Activated CD8-positive, alpha-beta memory T cell treated with anti-CD3 and anti-CD28 coated beads for 1 hour (primary cell): ENCODE data around the gene SLC35A3.
"Not testable (repeated sequence)": the region's sequence is repeated elsewhere in the genome, so short reads cannot be mapped to it uniquely, and the experiment has no call there.

Experiments used
- DNase-seq, 2 donors: peaks; one replicate each; pipeline ENCODE4 v3.0.0-alpha.2; 2020; ENCODE audit warnings: low read depth in 1 of 2; ENCODE audit errors: extremely low read depth in 1 of 2

Gene SLC35A3

DNA sequence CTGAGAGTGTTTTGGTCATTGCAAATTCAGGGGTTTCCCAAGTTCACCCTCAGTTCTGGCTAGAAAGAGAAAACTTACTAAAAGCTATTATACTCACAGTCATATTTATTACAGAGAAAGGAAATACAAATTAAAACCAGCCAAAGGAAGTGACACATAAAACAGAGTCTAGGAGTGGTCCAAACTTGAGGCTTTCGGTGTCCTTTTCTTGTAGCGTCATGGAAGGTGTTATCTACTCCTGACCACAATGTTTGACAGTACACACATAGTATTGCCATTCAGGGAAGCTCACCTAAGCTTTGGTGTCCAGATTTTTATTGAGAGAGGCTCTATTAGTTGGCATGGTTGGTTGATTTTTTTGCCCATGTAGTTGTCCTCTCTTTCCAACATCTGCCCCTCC is 59.0 kb downstream of the SLC35A3 start:
- no peak for DNase-seq

GRCh38 chr1:100034470-100034869 is 64.7 kb downstream of the SLC35A3 start:
- DNase-seq, result no peak

DNA sequence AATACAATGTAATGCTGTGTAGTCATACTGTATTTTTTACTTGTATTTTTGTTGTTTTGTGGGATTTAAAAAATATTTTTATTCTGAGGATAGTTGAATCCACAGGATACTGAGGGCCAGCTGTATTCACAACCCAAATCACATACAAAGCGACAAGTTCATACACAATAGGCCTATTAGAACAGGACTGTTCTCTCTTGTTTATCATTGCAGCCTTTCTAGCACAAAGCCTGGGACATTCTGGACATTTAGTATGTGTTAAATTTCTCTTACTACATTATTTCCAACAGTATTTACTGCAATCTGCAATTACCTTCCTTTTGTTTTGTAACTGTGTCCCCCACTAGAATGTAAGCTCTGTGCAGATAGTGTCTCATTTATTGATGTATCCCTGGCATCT is 65.4 kb downstream of the SLC35A3 start:
- DNase-seq, result no peak

DNA sequence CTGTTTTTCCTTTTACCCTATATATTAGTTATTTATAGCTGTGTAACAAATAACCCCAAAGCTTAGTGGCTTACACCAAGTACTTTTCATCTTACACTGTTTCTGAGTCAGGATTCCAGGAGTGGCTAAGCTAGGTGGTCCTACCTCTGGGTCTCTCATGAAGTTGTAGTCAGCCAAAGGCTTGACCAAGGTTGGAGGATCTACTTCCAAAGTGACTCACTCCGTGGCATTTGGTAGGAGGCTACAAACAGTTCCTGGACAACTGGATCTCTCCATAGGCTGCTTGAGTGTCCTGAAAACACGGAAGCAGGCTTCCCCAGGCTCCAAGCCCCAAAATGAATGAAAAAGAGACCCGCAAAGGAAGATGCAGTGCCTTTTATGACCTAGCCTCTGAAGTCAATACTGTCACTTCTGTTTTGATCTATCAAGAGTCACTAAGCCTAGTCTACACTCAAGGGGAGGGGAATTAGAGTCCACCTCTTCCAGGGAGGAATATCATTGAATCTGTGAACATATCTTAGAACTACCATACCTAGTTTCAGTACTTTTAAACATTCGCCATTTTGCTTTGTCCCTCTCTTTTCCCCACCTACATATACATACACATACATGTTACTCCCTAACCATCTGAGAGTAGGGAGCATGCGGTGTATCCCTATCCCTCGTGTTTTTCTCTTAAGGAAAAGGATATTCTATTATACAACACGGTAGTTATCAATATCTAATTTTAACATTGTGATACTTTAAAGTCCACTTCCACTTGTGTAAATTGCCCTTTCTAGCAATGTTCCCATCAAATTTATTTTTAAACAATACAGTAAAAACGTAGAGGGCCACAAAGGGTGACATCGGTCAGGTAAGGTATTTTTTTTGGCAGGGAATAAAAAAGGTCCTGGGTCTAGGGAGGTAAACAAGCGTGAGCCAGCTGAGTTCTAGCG is 67.2 kb downstream of the SLC35A3 start:
- DNase-seq, result no peak

GRCh38 chr1:100037656-100037926 is 67.8 kb downstream of the SLC35A3 start:
- no peak for DNase-seq

DNA sequence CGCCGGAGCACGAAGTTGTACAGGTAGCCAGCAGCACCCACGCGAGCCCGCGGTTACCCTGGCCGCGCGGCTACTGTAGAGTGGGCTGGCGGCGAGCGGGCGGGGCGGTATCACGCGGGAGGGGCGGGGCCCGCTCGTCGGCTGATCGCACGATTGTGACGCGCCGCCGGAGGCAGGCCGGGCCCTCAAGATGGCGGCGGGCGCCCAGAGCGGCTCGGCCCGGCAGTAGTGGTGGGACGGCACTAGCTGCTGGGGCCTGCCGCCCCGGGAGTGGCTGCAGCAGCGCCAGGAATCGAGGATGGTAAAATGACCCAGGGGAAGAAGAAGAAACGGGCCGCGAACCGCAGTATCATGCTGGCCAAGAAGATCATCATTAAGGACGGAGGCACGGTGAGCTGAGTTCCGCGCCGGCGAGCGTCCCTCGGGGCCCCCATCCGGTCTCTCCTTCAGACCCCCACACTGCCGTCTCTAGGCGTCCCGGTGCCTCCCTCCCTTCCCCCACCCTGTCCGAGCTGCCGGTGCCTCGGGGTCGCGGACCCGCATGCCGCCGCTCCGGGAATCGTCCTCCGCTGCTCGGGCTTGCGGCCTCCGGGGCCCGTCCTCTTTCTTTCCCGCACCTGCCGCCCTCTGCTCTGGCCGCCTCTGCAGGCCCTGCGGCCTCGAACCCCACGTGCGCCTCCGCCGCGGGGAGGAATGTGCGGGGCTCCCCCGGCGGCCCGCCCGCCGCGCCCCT is 68.3 kb downstream of the SLC35A3 start:
- DNase-seq, result peak; percentile 55 to 85

GRCh38 chr1:100038660-100039287 is 69.0 kb downstream of the SLC35A3 start:
- peak; percentile 43 to 57 for DNase-seq

- no peak for DNase-seq
Observed at GRCh38 chr1:100039591-100039990, 69.8 kb downstream of the SLC35A3 start.

DNA sequence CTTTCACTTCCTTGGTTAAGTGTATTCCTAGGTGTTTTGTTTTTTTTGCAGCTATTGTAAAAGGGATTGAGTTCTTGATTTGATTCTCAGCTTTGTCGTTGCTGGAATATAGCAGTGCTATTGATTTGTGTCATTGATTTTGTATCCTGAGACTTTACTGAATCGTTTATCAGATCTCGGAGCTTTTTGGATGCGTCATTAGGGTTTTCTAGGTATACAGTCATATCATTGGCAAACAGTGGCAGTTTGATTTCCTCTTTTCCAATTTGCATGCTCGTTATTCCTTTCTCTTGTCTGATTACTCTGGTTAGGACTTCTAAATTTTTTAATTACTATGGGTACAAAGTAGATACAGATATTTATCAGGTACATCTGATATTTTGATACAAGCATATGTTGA is 75.4 kb downstream of the SLC35A3 start:
- DNase-seq, result no peak

- not testable (repeated sequence) for DNase-seq
Observed at GRCh38 chr1:100047235-100047708, 77.5 kb downstream of the SLC35A3 start.

- DNase-seq, result no peak
Observed at GRCh38 chr1:100050139-100050538, 80.3 kb downstream of the SLC35A3 start.

DNA sequence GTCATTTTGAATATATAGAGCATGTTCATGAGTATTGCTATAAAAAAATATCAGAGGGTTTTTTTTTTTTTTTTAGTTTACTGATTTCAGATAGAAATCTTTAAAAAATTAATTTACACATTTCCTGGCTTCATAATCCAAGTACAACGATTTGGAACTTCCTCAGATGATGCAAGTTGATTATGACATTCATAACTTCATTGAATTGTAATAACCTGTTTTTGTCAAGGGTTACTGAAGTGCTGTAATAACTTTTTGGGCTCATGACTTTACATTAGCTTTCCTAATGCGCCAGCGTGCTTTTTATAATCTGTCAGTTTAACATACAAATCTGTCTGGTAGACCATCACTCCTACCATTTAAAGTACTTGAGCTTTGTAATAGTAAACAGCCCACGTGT is 81.6 kb downstream of the SLC35A3 start:
- no peak for DNase-seq

DNA sequence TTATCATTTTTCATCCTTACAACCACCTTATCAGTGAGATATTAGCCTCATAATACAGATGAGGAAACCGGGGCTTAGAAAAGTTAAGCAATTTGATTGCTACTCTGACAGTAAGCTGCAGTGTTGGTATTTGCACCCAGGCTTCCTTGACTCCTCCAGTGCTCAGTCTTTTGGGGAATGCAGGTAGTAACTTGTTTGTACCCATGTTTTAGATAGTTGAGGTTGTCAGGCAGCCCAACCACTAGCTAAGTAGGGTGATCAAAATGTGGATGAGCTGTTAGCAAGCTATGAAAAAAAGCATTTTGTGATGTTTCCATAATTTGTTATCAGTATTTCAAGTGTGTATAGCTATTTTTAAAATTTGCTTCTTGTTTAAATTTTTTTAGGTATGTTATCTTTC is 82.1 kb downstream of the SLC35A3 start:
- no peak for DNase-seq

DNA sequence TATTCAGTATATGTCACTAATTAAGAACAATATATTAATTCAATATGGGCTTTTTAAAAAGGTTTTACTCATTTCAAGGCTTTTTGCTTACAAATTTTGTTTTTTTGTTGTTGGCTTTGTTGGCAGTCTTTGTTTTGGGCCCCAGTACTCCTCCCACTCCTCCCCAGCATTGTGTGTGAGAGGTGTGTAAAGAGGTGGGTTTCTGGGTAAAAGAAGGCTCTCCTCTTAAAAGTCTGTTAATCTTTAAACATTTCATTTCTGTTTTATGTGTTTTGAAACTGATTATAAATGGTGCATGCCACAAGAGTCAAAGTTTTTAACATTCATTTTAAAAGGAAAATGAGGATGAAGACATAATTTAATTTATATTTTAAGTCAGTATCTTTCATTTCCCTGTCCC is 83.3 kb downstream of the SLC35A3 start:
- DNase-seq, result no peak

GRCh38 chr1:100053727-100054126 is 83.9 kb downstream of the SLC35A3 start:
- no peak for DNase-seq

- DNase-seq, result no peak
Observed at GRCh38 chr1:100061681-100062080, 91.9 kb downstream of the SLC35A3 start.

DNA sequence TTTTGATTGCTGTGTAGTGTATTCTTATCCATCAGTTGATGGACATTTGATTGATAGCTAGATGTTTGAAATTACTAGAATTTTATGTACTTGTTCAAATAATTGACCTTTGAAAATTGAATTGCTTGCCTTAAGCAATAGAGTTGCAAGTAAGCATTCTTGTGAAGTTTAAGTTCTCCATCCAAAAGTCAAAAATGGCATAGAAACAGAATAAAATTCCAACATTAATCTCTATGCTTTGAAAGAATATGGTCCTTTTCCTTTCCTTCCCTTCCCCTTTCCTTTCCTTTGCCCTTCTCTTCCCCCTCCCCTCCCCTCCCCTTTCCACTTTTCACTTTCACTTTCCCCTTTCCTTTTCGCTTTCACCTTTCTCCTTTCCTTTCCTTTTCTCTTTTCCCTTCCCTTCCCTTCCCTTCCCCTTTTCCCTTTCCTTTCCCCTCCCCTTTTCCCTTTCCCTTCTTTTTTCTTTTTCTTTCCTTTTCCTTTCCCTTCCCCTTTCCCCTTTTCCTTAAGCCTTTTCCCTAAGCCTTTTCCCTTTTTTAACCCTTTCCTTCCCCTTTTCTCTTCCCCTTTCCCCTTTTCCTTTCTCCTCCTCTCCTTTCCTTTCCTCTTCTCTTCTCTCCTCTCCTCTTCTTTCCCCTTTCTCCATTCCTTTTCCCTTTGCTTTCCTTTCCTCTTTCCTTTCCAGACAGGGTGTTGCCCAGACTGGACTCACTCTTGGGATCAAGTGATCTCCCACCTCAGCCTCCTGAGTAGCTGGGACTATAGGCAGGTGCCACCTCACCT is 95.6 kb downstream of the SLC35A3 start:
- no peak for DNase-seq

DNA sequence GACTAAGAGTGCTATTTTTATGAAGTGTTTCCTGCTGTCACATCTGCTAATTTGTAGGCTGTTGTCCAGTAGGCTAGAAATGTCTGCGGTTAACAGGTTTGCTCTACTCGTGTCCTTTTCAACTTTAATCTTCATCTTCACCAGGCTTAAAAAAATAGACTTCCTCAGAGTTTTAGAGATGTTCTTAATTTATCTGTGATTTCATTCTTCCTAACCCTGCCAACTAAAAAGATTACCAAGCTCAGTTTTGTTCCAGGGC is 96.1 kb downstream of the SLC35A3 start:
- DNase-seq, result no peak

- DNase-seq, result no peak
Observed at GRCh38 chr1:100070201-100070939, 100.6 kb downstream of the SLC35A3 start.

DNA sequence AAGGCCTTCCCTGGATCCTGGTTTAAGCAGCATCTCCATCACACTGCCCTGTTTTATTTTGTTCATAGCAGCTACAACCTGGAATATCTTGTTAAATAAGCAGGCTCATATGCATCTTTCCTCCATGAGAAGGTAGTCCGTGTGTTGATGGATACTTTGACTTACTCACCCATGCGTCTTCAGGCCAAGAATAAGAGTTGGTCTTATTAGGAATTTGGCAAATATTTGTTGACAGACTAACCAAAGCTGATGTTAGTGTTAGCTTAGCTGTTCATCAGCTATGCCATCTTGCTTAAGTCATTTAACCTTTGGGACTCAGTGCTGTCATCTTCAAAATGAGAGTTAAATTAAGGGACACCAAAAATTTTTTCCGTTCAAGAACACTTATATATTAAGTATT is 103.7 kb downstream of the SLC35A3 start:
- DNase-seq, result no peak
